HepG2 (cell line): ENCODE measurements around the gene NFYC. TPM values are rescaled to one million over a fixed set of nuclear protein-coding genes. Genes with fewer than 3 reads are reported as not detected.

Source experiments
- AGO2 ChIP-seq: fragments of 200-400 bp; formaldehyde crosslinking; optimal IDR thresholded peaks from 2 replicates; pipeline ENCODE3; 2017; ENCODE audit warnings: mild to moderate bottlenecking, low read depth, low read length, moderate library complexity
- ARID2 ChIP-seq: sonication (generic); formaldehyde crosslinking; IDR thresholded peaks from 2 replicates; pipeline ENCODE4 v1.8.1; 2022; ENCODE audit warnings: mild to moderate bottlenecking, missing genetic modification reagents, borderline replicate concordance
- CC2D1A ChIP-seq: sonication (generic); formaldehyde crosslinking; IDR thresholded peaks from 2 replicates; pipeline ENCODE4 v1.8.1; 2023; ENCODE audit warnings: mild to moderate bottlenecking, missing genetic modification reagents
- CENPT ChIP-seq: sonication (generic); formaldehyde crosslinking; IDR thresholded peaks from 2 replicates; pipeline ENCODE4 v1.8.0; 2022; ENCODE audit warnings: low read depth, mild to moderate bottlenecking, moderate library complexity, missing genetic modification reagents
- CHCHD3 ChIP-seq: sonication (generic); formaldehyde crosslinking; IDR thresholded peaks from 2 replicates; pipeline ENCODE4 v1.8.0; 2022; ENCODE audit warnings: mild to moderate bottlenecking, missing genetic modification reagents, moderate library complexity
- CTCF ChIP-seq: sonication (generic); formaldehyde crosslinking; IDR thresholded peaks from 2 replicates; pipeline ENCODE4 v1.5.0; 2020; ENCODE audit warnings: mild to moderate bottlenecking, missing genetic modification reagents, moderate library complexity
- FOXO4 ChIP-seq: sonication (generic); formaldehyde crosslinking; conservative IDR thresholded peaks from 2 replicates; pipeline ENCODE4 v1.8.1; 2023; ENCODE audit warnings: missing genetic modification reagents
- GABPB1 ChIP-seq: IDR thresholded peaks from 2 replicates; pipeline ENCODE4 v1.6.1; 2016; ENCODE audit warnings: mild to moderate bottlenecking, missing genetic modification reagents, moderate library complexity, missing compliant biosample characterization
- KLF16 ChIP-seq, 2 experiments: sonication (generic) in 1 of 2; formaldehyde crosslinking in 1 of 2; IDR thresholded peaks; 2 replicates each; pipeline versions ENCODE4 v1.6.1 to v1.8.0; 2016 to 2023; ENCODE audit warnings: missing genetic modification reagents in 2 of 2, missing compliant biosample characterization in 1 of 2
- LCORL ChIP-seq, 2 experiments: fragments of 450-650 bp in 1 of 2; sonication (generic) in 1 of 2; formaldehyde crosslinking in 1 of 2; IDR thresholded peaks; 2 replicates each; pipeline versions ENCODE4 v1.5.0 to v1.6.1; 2017 to 2020; ENCODE audit warnings: antibody characterized with exemption in 1 of 2, missing genetic modification reagents in 1 of 2
- SMAD1 ChIP-seq: sonication (generic); formaldehyde crosslinking; IDR thresholded peaks from 2 replicates; pipeline ENCODE4 v1.4.0; 2020; ENCODE audit warnings: missing genetic modification reagents, low read depth, mild to moderate bottlenecking, borderline replicate concordance
- SP2 ChIP-seq: sonication (generic); formaldehyde crosslinking; IDR thresholded peaks from 2 replicates; pipeline ENCODE4 v1.5.1; 2020; ENCODE audit warnings: mild to moderate bottlenecking, missing genetic modification reagents
- ZFY ChIP-seq: sonication (generic); formaldehyde crosslinking; IDR thresholded peaks from 2 replicates; pipeline ENCODE4 v1.4.0; 2020; ENCODE audit warnings: missing genetic modification reagents
- ZNF564 ChIP-seq: sonication (generic); formaldehyde crosslinking; IDR thresholded peaks from 2 replicates; pipeline ENCODE4 v1.8.1; 2023; ENCODE audit warnings: mild to moderate bottlenecking, missing genetic modification reagents
- ZNF607 ChIP-seq: sonication (generic); formaldehyde crosslinking; IDR thresholded peaks from 2 replicates; pipeline ENCODE4 v1.5.1; 2020; ENCODE audit warnings: missing genetic modification reagents, mild to moderate bottlenecking, borderline replicate concordance
- ZNF749 ChIP-seq: sonication (generic); formaldehyde crosslinking; IDR thresholded peaks from 2 replicates; pipeline ENCODE4 v1.8.0; 2022; ENCODE audit warnings: mild to moderate bottlenecking, missing genetic modification reagents, moderate library complexity, borderline replicate concordance
- ZNF83 ChIP-seq: sonication (generic); formaldehyde crosslinking; IDR thresholded peaks from 2 replicates; pipeline ENCODE4 v1.4.0; 2020; ENCODE audit warnings: missing genetic modification reagents, mild to moderate bottlenecking, borderline replicate concordance
- ZSCAN20 ChIP-seq: sonication (generic); formaldehyde crosslinking; IDR thresholded peaks from 2 replicates; pipeline ENCODE4 v1.4.0; 2020; ENCODE audit warnings: missing genetic modification reagents, mild to moderate bottlenecking, borderline replicate concordance
- ZSCAN31 ChIP-seq: sonication (generic); formaldehyde crosslinking; IDR thresholded peaks from 2 replicates; pipeline ENCODE4 v1.5.0; 2020; ENCODE audit warnings: low read depth, mild to moderate bottlenecking, missing genetic modification reagents
- polyA plus RNA-seq, 8 experiments: library from polyadenylated mRNA; depleted of rRNA in 3 of 8; stranded (reverse) in 7 of 8; unstranded in 1 of 8; fragments of >200 nt; fragmentation: Illumina TruSeq in 4 of 8; extraction: Trizol in 4 of 8; gene quantifications; 2 replicates each; pipeline versions ENCODE4 v1.2.1 to v1.2.3, GENCODE V29; 2011 to 2016; ENCODE audit warnings: low read depth in 4 of 8, missing spikeins in 1 of 8, mixed read lengths in 1 of 8; ENCODE audit not compliant: insufficient read depth in 1 of 8
- total RNA-seq, 5 experiments: library from RNA; depleted of rRNA; stranded (reverse); fragments of >200 nt; fragmentation: Illumina TruSeq; extraction: Trizol; gene quantifications; 2 replicates each; pipeline ENCODE4 v1.2.3, GENCODE V29; 2016; ENCODE audit warnings: low read depth in 1 of 5
- TF ChIP-seq, protein P1 (sequence below): sonication (generic); formaldehyde crosslinking; IDR thresholded peaks from 2 replicates; pipeline ENCODE4 v1.4.0; 2020; ENCODE audit warnings: missing genetic modification reagents

NFYC gene
- total and polyA plus RNA-seq, 2 of the 13 experiments (the other 11 are each of a cell fraction or from before 2014, with no cell fraction given), result 33.9 to 73.7 TPM

GRCh38 chr1:40665335-40666171 is 26.0 kb upstream of the NFYC start, which contains the start of gene RIMS3 (continued):
- no peak for TF ChIP-seq AGO2
- no peak for TF ChIP-seq SP2 (CRISPR knock-in tag)
- TF ChIP-seq ZNF607 (CRISPR knock-in tag), result no peak
- TF ChIP-seq ARID2 (CRISPR knock-in tag), result 0 out of 2 replicates have a peak, but pooled peaks have one; percentile 25
- peak; percentile 54; the same call in 1 of the 2 replicates for TF ChIP-seq ZFY (CRISPR knock-in tag)
- TF ChIP-seq CHCHD3, result no peak
- TF ChIP-seq ZNF564 (CRISPR knock-in tag), result no peak
- no peak for TF ChIP-seq ZSCAN20 (CRISPR knock-in tag)
- no peak for TF ChIP-seq LCORL (IDR thresholded peaks at IDR 0.05)
- TF ChIP-seq LCORL (CRISPR knock-in tag; IDR thresholded peaks at IDR 0.05), result no peak
- no peak for TF ChIP-seq ZSCAN31 (CRISPR knock-in tag)
- no peak for TF ChIP-seq SMAD1 (CRISPR knock-in tag)
- no peak for TF ChIP-seq FOXO4
- no peak for TF ChIP-seq ZNF749 (CRISPR knock-in tag)
- TF ChIP-seq CC2D1A (CRISPR knock-in tag), result no peak
- TF ChIP-seq ZNF83 (CRISPR knock-in tag), result no peak
- peak in 1 of 2 experiments; percentile 22; a peak in 1 of 4 replicates for TF ChIP-seq KLF16 (CRISPR knock-in tag; IDR thresholded peaks at IDR 0.05)
- TF ChIP-seq, protein P1, sequence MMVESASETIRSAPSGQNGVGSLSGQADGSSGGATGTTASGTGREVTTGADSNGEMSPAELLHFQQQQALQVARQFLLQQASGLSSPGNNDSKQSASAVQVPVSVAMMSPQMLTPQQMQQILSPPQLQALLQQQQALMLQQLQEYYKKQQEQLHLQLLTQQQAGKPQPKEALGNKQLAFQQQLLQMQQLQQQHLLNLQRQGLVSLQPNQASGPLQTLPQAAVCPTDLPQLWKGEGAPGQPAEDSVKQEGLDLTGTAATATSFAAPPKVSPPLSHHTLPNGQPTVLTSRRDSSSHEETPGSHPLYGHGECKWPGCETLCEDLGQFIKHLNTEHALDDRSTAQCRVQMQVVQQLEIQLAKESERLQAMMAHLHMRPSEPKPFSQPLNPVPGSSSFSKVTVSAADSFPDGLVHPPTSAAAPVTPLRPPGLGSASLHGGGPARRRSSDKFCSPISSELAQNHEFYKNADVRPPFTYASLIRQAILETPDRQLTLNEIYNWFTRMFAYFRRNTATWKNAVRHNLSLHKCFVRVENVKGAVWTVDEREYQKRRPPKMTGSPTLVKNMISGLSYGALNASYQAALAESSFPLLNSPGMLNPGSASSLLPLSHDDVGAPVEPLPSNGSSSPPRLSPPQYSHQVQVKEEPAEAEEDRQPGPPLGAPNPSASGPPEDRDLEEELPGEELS (CRISPR knock-in tag), result no peak
- TF ChIP-seq CTCF (CRISPR knock-in tag), result peak; percentile 70
- peak; percentile 38; the same call in 1 of the 2 replicates for TF ChIP-seq GABPB1 (CRISPR knock-in tag)
- TF ChIP-seq CENPT (CRISPR knock-in tag), result no peak
